Skeletal muscle tissue (tissue), 4 donors: ENCODE results near the gene TTYH2. TPM values are rescaled to one million over a fixed set of nuclear protein-coding genes. Genes with fewer than 3 reads are reported as not detected.

Experiments
- H3K27ac ChIP-seq: one replicate; pipeline ENCODE4 v1.7.0; 2013; ENCODE audit warnings: mild to moderate bottlenecking, low read depth, low read length, inconsistent platforms
- H3K27me3 ChIP-seq, 3 donors: one replicate each; pipeline ENCODE4 v1.7.0; 2013; ENCODE audit warnings: low read length in 3 of 3; ENCODE audit not compliant: control insufficient read depth in 3 of 3, insufficient read depth in 3 of 3
- H3K36me3 ChIP-seq, 3 donors: one replicate each; pipeline ENCODE4 v1.7.0; 2013; ENCODE audit warnings: low read length in 3 of 3; ENCODE audit not compliant: control insufficient read depth in 3 of 3, insufficient read depth in 3 of 3
- H3K4me1 ChIP-seq, 3 donors: one replicate each; pipeline ENCODE4 v1.7.0; 2013; ENCODE audit warnings: low read length in 3 of 3, mild to moderate bottlenecking in 3 of 3; ENCODE audit not compliant: control insufficient read depth in 3 of 3, insufficient read depth in 3 of 3
- H3K4me3 ChIP-seq, 3 donors: one replicate each; pipeline ENCODE4 v1.7.0; 2013; ENCODE audit warnings: low read length in 3 of 3
- H3K9ac ChIP-seq, 3 donors: one replicate each; pipeline ENCODE4 v1.7.0; 2013; ENCODE audit warnings: low read length in 3 of 3, mild to moderate bottlenecking in 3 of 3, moderate library complexity in 2 of 3, low read depth in 1 of 3
- H3K9me3 ChIP-seq, 3 donors: one replicate each; pipeline ENCODE4 v1.7.0; 2013; ENCODE audit warnings: low read length in 3 of 3; ENCODE audit not compliant: control insufficient read depth in 3 of 3
- total RNA-seq: library from RNA; depleted of rRNA; stranded (reverse); fragments of >200 nt; gene quantifications from one replicate; pipeline ENCODE4 v1.2.3, GENCODE V29; 2014
- donor health status: Osteomylitis.

TTYH2 gene
- total RNA-seq, 1 donor from 2014 or later: 34.4 TPM

- Histone ChIP-seq H3K27me3 (no peaks in the 10 kb centered on the region), H3K4me3 (peak overlapping the region; percentile 47 to 86 (median 83)), H3K27ac (peak overlapping the region; percentile 98), H3K36me3 (peaks cover 19 to 21% (median 20%) of the 10 kb centered on the region in 3 donors), H3K4me1 (peaks cover 68 to 83% (median 71%) of the 10 kb centered on the region in 3 donors), H3K9ac (peak overlapping the region; percentile 63 to 88 (median 84)), H3K9me3 (no peaks in the 10 kb centered on the region)
Observed at GRCh38 chr17:74212209-74212912, 1.0 kb upstream of the TTYH2 start.

- Histone ChIP-seq H3K36me3 (peaks cover 12 to 14% (median 14%) of the 10 kb centered on the region in 3 donors), H3K9me3 (no peaks in the 10 kb centered on the region), H3K4me3 (peak overlapping the region; percentile 77 to 84 (median 78)), H3K27me3 (no peaks in the 10 kb centered on the region), H3K4me1 (peaks cover 59 to 75% (median 65%) of the 10 kb centered on the region in 3 donors), H3K9ac (peak overlapping the region; percentile 80 to 97 (median 96)), H3K27ac (peak overlapping the region; percentile 98)
Observed at GRCh38 chr17:74213861-74214391, 555 bp downstream of the TTYH2 start.

- Histone ChIP-seq H3K4me3 (peak overlapping the region; percentile 77 to 84 (median 78)), H3K27me3 (no peaks in the 10 kb centered on the region), H3K9me3 (no peaks in the 10 kb centered on the region), H3K4me1 (peaks cover 58 to 74% (median 63%) of the 10 kb centered on the region in 3 donors), H3K9ac (peak overlapping the region; percentile 80 to 97 (median 96)), H3K36me3 (peaks cover 6 to 9% (median 7%) of the 10 kb centered on the region in 3 donors), H3K27ac (peak overlapping the region; percentile 98)
Observed at GRCh38 chr17:74214484-74215341, 1.3 kb downstream of the TTYH2 start.

- Histone ChIP-seq H3K27me3 (no peaks in the 10 kb centered on the region), H3K9ac (peak overlapping the region; percentile 82 to 97 (median 96)), H3K9me3 (no peaks in the 10 kb centered on the region), H3K4me1 (peaks cover 52 to 67% (median 57%) of the 10 kb centered on the region in 3 donors), H3K4me3 (peak overlapping the region; percentile 77 to 84 (median 78)), H3K27ac (peak overlapping the region; percentile 98), H3K36me3 (peaks cover 1 to 3% (median 2%) of the 10 kb centered on the region in 3 donors)
Observed at GRCh38 chr17:74215342-74215727, 2.0 kb downstream of the TTYH2 start.

- Histone ChIP-seq H3K27ac (peak overlapping the region; percentile 98), H3K4me1 (peaks cover 40 to 56% (median 45%) of the 10 kb centered on the region in 3 donors), H3K9ac (peak overlapping the region in 2 of 3 donors; percentile 62 to 82), H3K4me3 (no peak overlapping the region), H3K27me3 (no peaks in the 10 kb centered on the region), H3K9me3 (no peaks in the 10 kb centered on the region), H3K36me3 (peaks cover 0 to 3% (median 0%) of the 10 kb centered on the region in 3 donors)
Observed at GRCh38 chr17:74216505-74216904, 3.1 kb downstream of the TTYH2 start.

GRCh38 chr17:74217037-74217730 is 3.8 kb downstream of the TTYH2 start:
- H3K4me3 ChIP-seq: no peak overlapping the region
- no peak overlapping the region for H3K27ac ChIP-seq
- no peaks in the 10 kb centered on the region for H3K27me3 ChIP-seq
- peaks cover 34 to 49% (median 39%) of the 10 kb centered on the region in 3 donors for H3K4me1 ChIP-seq
- no peaks in the 10 kb centered on the region for H3K9me3 ChIP-seq
- H3K9ac ChIP-seq: peak overlapping the region in 2 of 3 donors; percentile 44 to 62
- peaks cover 0 to 5% (median 3%) of the 10 kb centered on the region in 3 donors for H3K36me3 ChIP-seq

- H3K9ac ChIP-seq: no peak overlapping the region
- no peak overlapping the region for H3K4me3 ChIP-seq
- peaks cover 0 to 9% (median 3%) of the 10 kb centered on the region in 3 donors for H3K36me3 ChIP-seq
- H3K9me3 ChIP-seq: no peaks in the 10 kb centered on the region
- H3K27me3 ChIP-seq: no peaks in the 10 kb centered on the region
- peaks cover 27 to 42% (median 32%) of the 10 kb centered on the region in 3 donors for H3K4me1 ChIP-seq
- H3K27ac ChIP-seq: no peak overlapping the region
Observed at GRCh38 chr17:74217888-74218287, 4.5 kb downstream of the TTYH2 start.

- H3K4me3 ChIP-seq: no peak overlapping the region
- peaks cover 25 to 41% (median 29%) of the 10 kb centered on the region in 3 donors for H3K4me1 ChIP-seq
- no peak overlapping the region for H3K9ac ChIP-seq
- H3K9me3 ChIP-seq: no peaks in the 10 kb centered on the region
- peaks cover 3 to 11% (median 5%) of the 10 kb centered on the region in 3 donors for H3K36me3 ChIP-seq
- H3K27ac ChIP-seq: no peak overlapping the region
- no peaks in the 10 kb centered on the region for H3K27me3 ChIP-seq
Observed at GRCh38 chr17:74218436-74218835, 5.1 kb downstream of the TTYH2 start.

- H3K9me3 ChIP-seq: no peaks in the 10 kb centered on the region
- H3K4me3 ChIP-seq: no peak overlapping the region
- H3K27me3 ChIP-seq: no peaks in the 10 kb centered on the region
- no peak overlapping the region for H3K9ac ChIP-seq
- no peak overlapping the region for H3K27ac ChIP-seq
- peaks cover 12 to 22% (median 15%) of the 10 kb centered on the region in 3 donors for H3K36me3 ChIP-seq
- peaks cover 18 to 33% (median 27%) of the 10 kb centered on the region in 3 donors for H3K4me1 ChIP-seq
Observed at GRCh38 chr17:74219576-74220133, 6.3 kb downstream of the TTYH2 start.
